HUES6 (cell line): ENCODE data around the gene RALGPS1.

Source experiments
- H3K27ac ChIP-seq: 2 replicates; pipeline ENCODE4 v1.7.0; 2013; ENCODE audit warnings: low read depth, mild to moderate bottlenecking, low read length, inconsistent platforms
- H3K27me3 ChIP-seq: 2 replicates; pipeline ENCODE4 v1.6.1; 2013; ENCODE audit warnings: low read length; ENCODE audit not compliant: control insufficient read depth, insufficient read depth
- H3K36me3 ChIP-seq: 2 replicates; pipeline ENCODE4 v1.6.1; 2013; ENCODE audit warnings: low read length; ENCODE audit not compliant: control insufficient read depth, insufficient read depth
- H3K4me1 ChIP-seq: 2 replicates; pipeline ENCODE4 v1.6.1; 2013; ENCODE audit warnings: low read length; ENCODE audit not compliant: control insufficient read depth, insufficient read depth
- H3K4me3 ChIP-seq: 2 replicates; pipeline ENCODE4 v1.5.1; 2013; ENCODE audit warnings: low read depth, low read length
- H3K9ac ChIP-seq: one replicate; pipeline ENCODE4 v1.6.1; 2013; ENCODE audit warnings: mild to moderate bottlenecking, low read length
- H3K9me3 ChIP-seq: 2 replicates; pipeline ENCODE4 v1.6.1; 2013; ENCODE audit warnings: low read depth, low read length; ENCODE audit not compliant: control insufficient read depth, insufficient read depth

RALGPS1 gene

GRCh38 chr9:127182901-127183746 is 268.5 kb downstream of the RALGPS1 start:
- H3K4me3 ChIP-seq = no peak overlapping the region
- H3K27me3 ChIP-seq = no peaks in the 10 kb centered on the region
- no peaks in the 10 kb centered on the region for H3K36me3 ChIP-seq
- no peak overlapping the region for H3K27ac ChIP-seq
- H3K4me1 ChIP-seq = peaks cover 6% of the 10 kb centered on the region; the same call in 1 of the 2 replicates
- no peak overlapping the region for H3K9ac ChIP-seq
- H3K9me3 ChIP-seq = no peaks in the 10 kb centered on the region

DNA sequence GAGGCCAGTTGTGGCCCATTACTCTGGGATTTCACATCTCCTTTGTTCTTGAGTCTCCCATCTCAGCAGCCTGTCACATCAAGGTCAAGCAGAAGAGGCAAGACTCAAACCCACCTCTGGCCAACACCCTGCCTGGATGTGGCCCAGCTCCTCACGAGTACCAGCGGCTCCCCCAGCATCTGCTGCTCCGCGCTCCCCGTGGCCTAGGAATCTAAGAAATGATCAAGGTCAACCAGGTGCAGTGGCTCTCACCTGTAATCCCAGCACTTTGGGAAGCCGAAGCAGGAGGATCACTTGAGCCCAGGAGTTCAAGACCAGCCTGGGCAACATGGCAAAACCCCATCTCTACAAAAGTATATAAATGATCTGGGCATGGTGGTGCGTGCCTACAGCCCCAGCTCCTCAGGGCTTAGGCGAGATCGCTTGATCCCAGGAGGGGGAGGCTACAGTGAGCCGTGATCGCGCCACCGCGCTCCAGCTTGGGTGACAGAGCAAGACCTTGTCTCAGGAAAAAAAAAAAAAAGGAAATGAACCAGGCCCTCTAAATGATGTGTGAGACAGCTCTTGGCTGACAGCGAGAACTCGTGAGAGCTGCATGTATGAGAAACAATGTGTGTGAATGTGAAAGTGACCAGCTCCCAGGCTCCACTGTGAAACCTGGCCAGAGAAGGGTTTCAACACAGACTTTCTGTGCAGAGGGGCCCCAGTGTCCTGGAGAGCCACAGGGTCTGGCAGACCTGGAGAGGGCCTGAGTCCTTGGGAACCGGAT is 269.4 kb downstream of the RALGPS1 start:
- no peaks in the 10 kb centered on the region for H3K9me3 ChIP-seq
- no peak overlapping the region for H3K9ac ChIP-seq
- H3K4me3 ChIP-seq = no peak overlapping the region
- H3K4me1 ChIP-seq = peaks cover 6% of the 10 kb centered on the region; the same call in 1 of the 2 replicates
- H3K27me3 ChIP-seq = no peaks in the 10 kb centered on the region
- H3K36me3 ChIP-seq = no peaks in the 10 kb centered on the region
- no peak overlapping the region for H3K27ac ChIP-seq

DNA sequence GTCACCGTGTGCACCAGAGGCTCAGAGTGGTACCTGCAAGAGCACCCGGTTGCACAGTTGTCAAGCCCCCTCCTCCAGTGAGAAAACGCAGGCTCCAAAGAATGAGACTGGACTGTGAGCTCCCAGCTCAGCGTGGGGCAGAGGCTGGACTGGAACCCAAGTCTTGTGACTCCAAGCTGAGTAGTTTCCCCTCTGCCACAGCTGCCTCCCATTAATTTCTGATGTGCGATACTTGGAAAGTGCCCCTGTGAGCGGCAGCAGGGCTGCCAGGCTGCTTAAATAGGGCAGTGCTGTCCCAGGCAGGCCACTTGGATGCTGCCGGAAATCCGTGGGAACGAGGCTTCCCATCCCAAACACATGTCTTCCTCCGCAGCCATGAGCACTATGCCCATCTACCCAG is 270.1 kb downstream of the RALGPS1 start:
- Histone ChIP-seq H3K27me3 (no peaks in the 10 kb centered on the region), H3K9me3 (no peaks in the 10 kb centered on the region), H3K4me1 (peaks cover 6% of the 10 kb centered on the region; the same call in 1 of the 2 replicates), H3K36me3 (no peaks in the 10 kb centered on the region), H3K9ac (no peak overlapping the region), H3K4me3 (no peak overlapping the region), H3K27ac (no peak overlapping the region)

- no peaks in the 10 kb centered on the region for H3K27me3 ChIP-seq
- H3K27ac ChIP-seq = no peak overlapping the region
- H3K4me3 ChIP-seq = no peak overlapping the region
- H3K9me3 ChIP-seq = no peaks in the 10 kb centered on the region
- peaks cover 6% of the 10 kb centered on the region; the same call in 1 of the 2 replicates for H3K4me1 ChIP-seq
- no peaks in the 10 kb centered on the region for H3K36me3 ChIP-seq
- H3K9ac ChIP-seq = no peak overlapping the region
Observed at GRCh38 chr9:127185181-127185580, 270.6 kb downstream of the RALGPS1 start.

GRCh38 chr9:127185931-127186781 is 271.6 kb downstream of the RALGPS1 start:
- H3K9ac ChIP-seq = no peak overlapping the region
- peaks cover 6% of the 10 kb centered on the region; the same call in 1 of the 2 replicates for H3K4me1 ChIP-seq
- no peak overlapping the region for H3K4me3 ChIP-seq
- H3K27ac ChIP-seq = no peak overlapping the region
- no peaks in the 10 kb centered on the region for H3K9me3 ChIP-seq
- no peaks in the 10 kb centered on the region for H3K27me3 ChIP-seq
- H3K36me3 ChIP-seq = no peaks in the 10 kb centered on the region

GRCh38 chr9:127186806-127187205 is 272.2 kb downstream of the RALGPS1 start:
- Histone ChIP-seq H3K9me3 (no peaks in the 10 kb centered on the region), H3K4me3 (no peak overlapping the region), H3K4me1 (peaks cover 6% of the 10 kb centered on the region; the same call in 1 of the 2 replicates), H3K27ac (no peak overlapping the region), H3K9ac (no peak overlapping the region), H3K27me3 (no peaks in the 10 kb centered on the region), H3K36me3 (no peaks in the 10 kb centered on the region)

- H3K27ac ChIP-seq = no peak overlapping the region
- H3K36me3 ChIP-seq = no peaks in the 10 kb centered on the region
- peaks cover 6% of the 10 kb centered on the region; the same call in 1 of the 2 replicates for H3K4me1 ChIP-seq
- H3K9ac ChIP-seq = no peak overlapping the region
- no peaks in the 10 kb centered on the region for H3K9me3 ChIP-seq
- no peaks in the 10 kb centered on the region for H3K27me3 ChIP-seq
- no peak overlapping the region for H3K4me3 ChIP-seq
Observed at GRCh38 chr9:127187231-127187956, 272.8 kb downstream of the RALGPS1 start.

DNA sequence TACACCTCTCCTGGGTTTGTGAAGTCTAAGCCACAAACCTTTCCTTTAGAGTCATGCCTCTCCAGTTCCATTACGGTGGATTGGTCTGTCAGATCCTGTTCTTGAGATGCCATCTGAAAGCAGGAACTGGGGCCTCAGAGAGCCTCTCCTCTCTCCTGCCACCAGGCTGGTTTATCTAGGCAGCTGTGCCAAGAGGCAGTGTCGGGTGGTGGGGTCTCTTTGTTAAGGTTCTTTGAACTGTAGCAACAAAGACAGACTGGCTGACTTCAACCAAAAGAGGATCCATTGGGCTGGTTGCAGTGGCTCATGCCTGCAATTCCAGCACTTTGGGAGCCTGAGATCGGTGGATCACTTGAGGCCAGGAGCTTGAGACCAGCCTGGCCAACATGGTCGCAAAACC is 273.8 kb downstream of the RALGPS1 start:
- Histone ChIP-seq H3K4me1 (peaks cover 6% of the 10 kb centered on the region; the same call in 1 of the 2 replicates), H3K27me3 (no peaks in the 10 kb centered on the region), H3K9me3 (no peaks in the 10 kb centered on the region), H3K9ac (no peak overlapping the region), H3K27ac (no peak overlapping the region), H3K4me3 (no peak overlapping the region), H3K36me3 (no peaks in the 10 kb centered on the region)

- peaks cover 6% of the 10 kb centered on the region; the same call in 1 of the 2 replicates for H3K4me1 ChIP-seq
- H3K36me3 ChIP-seq = no peaks in the 10 kb centered on the region
- no peak overlapping the region for H3K9ac ChIP-seq
- H3K27ac ChIP-seq = no peak overlapping the region
- no peak overlapping the region for H3K4me3 ChIP-seq
- no peaks in the 10 kb centered on the region for H3K27me3 ChIP-seq
- no peaks in the 10 kb centered on the region for H3K9me3 ChIP-seq
Observed at GRCh38 chr9:127189628-127190027, 275.0 kb downstream of the RALGPS1 start.

DNA sequence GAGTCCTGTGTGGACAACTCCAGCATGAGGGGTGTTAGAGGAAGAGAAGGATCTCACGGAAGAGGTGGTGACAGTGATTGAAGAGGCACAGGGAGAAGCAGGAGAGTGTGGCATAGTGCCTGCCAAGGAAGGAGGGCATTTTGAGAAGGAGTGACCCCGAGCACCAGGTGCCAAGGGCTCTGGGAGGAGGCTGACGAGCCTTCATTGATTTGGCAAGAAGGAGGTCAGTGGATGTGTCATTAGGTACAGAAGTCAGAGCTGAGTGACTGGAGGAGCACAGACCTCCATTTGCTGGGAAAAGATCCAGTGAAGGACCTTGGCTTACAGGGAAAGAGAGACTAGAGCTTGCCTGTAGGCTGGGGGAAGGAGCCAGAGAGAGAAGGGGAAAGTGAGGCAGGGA is 278.2 kb downstream of the RALGPS1 start:
- Histone ChIP-seq H3K9me3 (no peaks in the 10 kb centered on the region), H3K27ac (no peak overlapping the region), H3K4me3 (no peak overlapping the region), H3K4me1 (no peaks in the 10 kb centered on the region), H3K27me3 (no peaks in the 10 kb centered on the region), H3K36me3 (no peaks in the 10 kb centered on the region), H3K9ac (no peak overlapping the region)
